ENCODE data around the gene PDC. TPM values are rescaled to one million over a fixed set of nuclear protein-coding genes. Genes with fewer than 3 reads are reported as not detected.

PDC gene
- total RNA-seq, 1 donor from 2014 or later: not detected

DNA sequence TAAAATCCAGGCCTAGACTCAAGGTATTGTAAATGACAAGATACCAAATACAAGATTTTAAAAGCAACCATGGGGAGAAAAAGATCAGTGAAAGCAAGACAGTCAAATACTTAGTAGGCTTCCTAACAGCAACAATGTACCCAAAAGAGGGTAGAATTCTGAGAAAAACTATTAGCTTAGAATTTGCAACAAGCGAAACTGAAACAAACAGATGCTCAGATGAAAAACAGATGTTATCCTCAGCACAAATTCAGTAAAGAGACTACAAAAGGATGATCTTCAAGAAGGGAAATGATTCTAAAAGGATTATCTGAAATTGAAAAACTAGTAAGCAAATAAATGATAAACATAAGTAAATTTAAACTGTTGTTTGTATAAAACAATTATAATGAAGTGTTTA, 40.0 kb downstream of the PDC start:
- Mint-ChIP-seq H3K4me1 (no peaks in the 10 kb centered on the region), H3K27me3 (ENCODE audit: low read depth) (no peaks in the 10 kb centered on the region), H3K27ac (peak overlapping the region; percentile 55), H3K36me3 (peaks cover 23% of the 10 kb centered on the region), H3K4me3 (no peak overlapping the region), H3K9me3 (peaks cover 3% of the 10 kb centered on the region)
- TF ChIP-seq, protein P1, sequence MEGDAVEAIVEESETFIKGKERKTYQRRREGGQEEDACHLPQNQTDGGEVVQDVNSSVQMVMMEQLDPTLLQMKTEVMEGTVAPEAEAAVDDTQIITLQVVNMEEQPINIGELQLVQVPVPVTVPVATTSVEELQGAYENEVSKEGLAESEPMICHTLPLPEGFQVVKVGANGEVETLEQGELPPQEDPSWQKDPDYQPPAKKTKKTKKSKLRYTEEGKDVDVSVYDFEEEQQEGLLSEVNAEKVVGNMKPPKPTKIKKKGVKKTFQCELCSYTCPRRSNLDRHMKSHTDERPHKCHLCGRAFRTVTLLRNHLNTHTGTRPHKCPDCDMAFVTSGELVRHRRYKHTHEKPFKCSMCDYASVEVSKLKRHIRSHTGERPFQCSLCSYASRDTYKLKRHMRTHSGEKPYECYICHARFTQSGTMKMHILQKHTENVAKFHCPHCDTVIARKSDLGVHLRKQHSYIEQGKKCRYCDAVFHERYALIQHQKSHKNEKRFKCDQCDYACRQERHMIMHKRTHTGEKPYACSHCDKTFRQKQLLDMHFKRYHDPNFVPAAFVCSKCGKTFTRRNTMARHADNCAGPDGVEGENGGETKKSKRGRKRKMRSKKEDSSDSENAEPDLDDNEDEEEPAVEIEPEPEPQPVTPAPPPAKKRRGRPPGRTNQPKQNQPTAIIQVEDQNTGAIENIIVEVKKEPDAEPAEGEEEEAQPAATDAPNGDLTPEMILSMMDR (IDR thresholded peaks at IDR 0.05; ENCODE audit: unreplicated experiment): no peak
- no peak for DNase-seq (ENCODE audit: low spot score in 2 of 2, unreplicated experiment in 2 of 2)

DNA sequence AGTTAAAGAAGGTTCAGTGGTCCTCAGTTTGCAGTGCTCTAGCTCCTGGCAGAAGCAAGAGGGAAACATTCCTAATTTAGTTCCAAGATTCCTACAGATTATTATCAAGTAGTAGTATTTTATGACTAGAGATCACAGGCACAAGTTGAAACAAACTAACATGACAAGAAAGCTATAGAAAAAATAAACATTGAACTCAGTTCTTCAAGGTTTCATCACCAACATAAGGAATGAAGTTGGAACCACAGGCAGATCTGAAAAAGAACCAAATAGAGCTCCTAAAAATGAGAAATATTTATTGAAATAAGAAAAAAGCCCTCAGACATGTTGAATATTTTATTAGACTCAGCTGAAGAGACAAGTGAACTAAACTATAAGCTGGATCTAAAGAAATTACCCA, 40.6 kb downstream of the PDC start:
- Mint-ChIP-seq H3K27ac (peak overlapping the region; percentile 55), H3K36me3 (peaks cover 26% of the 10 kb centered on the region), H3K27me3 (ENCODE audit: low read depth) (no peaks in the 10 kb centered on the region), H3K9me3 (peaks cover 3% of the 10 kb centered on the region), H3K4me1 (no peaks in the 10 kb centered on the region), H3K4me3 (no peak overlapping the region)
- TF ChIP-seq, protein P1 (IDR thresholded peaks at IDR 0.05; ENCODE audit: unreplicated experiment): no peak
- no peak for DNase-seq (ENCODE audit: low spot score in 2 of 2, unreplicated experiment in 2 of 2)

- H3K9me3 Mint-ChIP-seq: no peaks in the 10 kb centered on the region
- no peak for DNase-seq (ENCODE audit: low spot score in 2 of 2, unreplicated experiment in 2 of 2)
- H3K36me3 Mint-ChIP-seq: peaks cover 20% of the 10 kb centered on the region
- H3K4me3 Mint-ChIP-seq: no peak overlapping the region
- H3K4me1 Mint-ChIP-seq: no peaks in the 10 kb centered on the region
- H3K27ac Mint-ChIP-seq: no peak overlapping the region
- TF ChIP-seq, protein P1 (IDR thresholded peaks at IDR 0.05; ENCODE audit: unreplicated experiment): no peak
- no peaks in the 10 kb centered on the region for H3K27me3 Mint-ChIP-seq (ENCODE audit: low read depth)
These were observed 42.4 kb downstream of the PDC start for GRCh38 chr1:186418503-186418902.

- no peak overlapping the region for H3K27ac Mint-ChIP-seq
- peaks cover 8% of the 10 kb centered on the region for H3K36me3 Mint-ChIP-seq
- TF ChIP-seq, protein P1 (IDR thresholded peaks at IDR 0.05; ENCODE audit: unreplicated experiment): no peak
- H3K4me3 Mint-ChIP-seq: no peak overlapping the region
- DNase-seq (ENCODE audit: low spot score in 2 of 2, unreplicated experiment in 2 of 2): no peak
- H3K27me3 Mint-ChIP-seq (ENCODE audit: low read depth): no peaks in the 10 kb centered on the region
- H3K4me1 Mint-ChIP-seq: no peaks in the 10 kb centered on the region
- H3K9me3 Mint-ChIP-seq: no peaks in the 10 kb centered on the region
These were observed 47.6 kb downstream of the PDC start for GRCh38 chr1:186413319-186413718.

- no peak for DNase-seq (ENCODE audit: low spot score in 2 of 2, unreplicated experiment in 2 of 2)
- H3K27me3 Mint-ChIP-seq (ENCODE audit: low read depth): no peaks in the 10 kb centered on the region
- H3K4me3 Mint-ChIP-seq: no peak overlapping the region
- no peak overlapping the region for H3K27ac Mint-ChIP-seq
- TF ChIP-seq, protein P1 (IDR thresholded peaks at IDR 0.05; ENCODE audit: unreplicated experiment): no peak
- peaks cover 16% of the 10 kb centered on the region for H3K36me3 Mint-ChIP-seq
- no peaks in the 10 kb centered on the region for H3K4me1 Mint-ChIP-seq
- H3K9me3 Mint-ChIP-seq: no peaks in the 10 kb centered on the region
These were observed 51.8 kb downstream of the PDC start for GRCh38 chr1:186409091-186409490.

- no peaks in the 10 kb centered on the region for H3K9me3 Mint-ChIP-seq
- no peak overlapping the region for H3K27ac Mint-ChIP-seq
- H3K4me1 Mint-ChIP-seq: no peaks in the 10 kb centered on the region
- no peaks in the 10 kb centered on the region for H3K27me3 Mint-ChIP-seq (ENCODE audit: low read depth)
- H3K4me3 Mint-ChIP-seq: no peak overlapping the region
- H3K36me3 Mint-ChIP-seq: peaks cover 24% of the 10 kb centered on the region
- DNase-seq (ENCODE audit: low spot score in 2 of 2, unreplicated experiment in 2 of 2): no peak
- TF ChIP-seq, protein P1 (IDR thresholded peaks at IDR 0.05; ENCODE audit: unreplicated experiment): peak; percentile 88
These were observed 56.4 kb downstream of the PDC start for GRCh38 chr1:186404454-186405051.
